ENCODE data around the gene ANKRD13B. TPM values are rescaled to one million over a fixed set of nuclear protein-coding genes. Genes with fewer than 3 reads are reported as not detected.

ANKRD13B gene
- total RNA-seq, 1 donor from 2014 or later = 36.1 TPM

- DNase-seq (ENCODE audit: extremely low spot score, unreplicated experiment) = no peak
- Mint-ChIP-seq H3K4me3 (ENCODE audit: unreplicated experiment) (peak overlapping the region; percentile 77), H3K9me3 (ENCODE audit: unreplicated experiment) (no peaks in the 10 kb centered on the region), H3K27me3 (ENCODE audit: unreplicated experiment) (no peaks in the 10 kb centered on the region), H3K4me1 (ENCODE audit: unreplicated experiment) (peaks cover 13% of the 10 kb centered on the region), H3K27ac (ENCODE audit: unreplicated experiment) (peak overlapping the region; percentile 4), H3K36me3 (ENCODE audit: unreplicated experiment) (peaks cover 2% of the 10 kb centered on the region)
- TF ChIP-seq, protein P1, sequence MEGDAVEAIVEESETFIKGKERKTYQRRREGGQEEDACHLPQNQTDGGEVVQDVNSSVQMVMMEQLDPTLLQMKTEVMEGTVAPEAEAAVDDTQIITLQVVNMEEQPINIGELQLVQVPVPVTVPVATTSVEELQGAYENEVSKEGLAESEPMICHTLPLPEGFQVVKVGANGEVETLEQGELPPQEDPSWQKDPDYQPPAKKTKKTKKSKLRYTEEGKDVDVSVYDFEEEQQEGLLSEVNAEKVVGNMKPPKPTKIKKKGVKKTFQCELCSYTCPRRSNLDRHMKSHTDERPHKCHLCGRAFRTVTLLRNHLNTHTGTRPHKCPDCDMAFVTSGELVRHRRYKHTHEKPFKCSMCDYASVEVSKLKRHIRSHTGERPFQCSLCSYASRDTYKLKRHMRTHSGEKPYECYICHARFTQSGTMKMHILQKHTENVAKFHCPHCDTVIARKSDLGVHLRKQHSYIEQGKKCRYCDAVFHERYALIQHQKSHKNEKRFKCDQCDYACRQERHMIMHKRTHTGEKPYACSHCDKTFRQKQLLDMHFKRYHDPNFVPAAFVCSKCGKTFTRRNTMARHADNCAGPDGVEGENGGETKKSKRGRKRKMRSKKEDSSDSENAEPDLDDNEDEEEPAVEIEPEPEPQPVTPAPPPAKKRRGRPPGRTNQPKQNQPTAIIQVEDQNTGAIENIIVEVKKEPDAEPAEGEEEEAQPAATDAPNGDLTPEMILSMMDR (IDR thresholded peaks at IDR 0.05) = no peak
Observed at GRCh38 chr17:29623283-29623647, 30.3 kb downstream of the ANKRD13B start.

GRCh38 chr17:29624586-29624985 is 31.7 kb downstream of the ANKRD13B start:
- TF ChIP-seq, protein P1 (IDR thresholded peaks at IDR 0.05) = no peak
- no peak for DNase-seq (ENCODE audit: extremely low spot score, unreplicated experiment)
- Mint-ChIP-seq H3K9me3 (ENCODE audit: unreplicated experiment) (no peaks in the 10 kb centered on the region), H3K4me3 (ENCODE audit: unreplicated experiment) (no peak overlapping the region), H3K36me3 (ENCODE audit: unreplicated experiment) (peaks cover 4% of the 10 kb centered on the region), H3K27me3 (ENCODE audit: unreplicated experiment) (no peaks in the 10 kb centered on the region), H3K27ac (ENCODE audit: unreplicated experiment) (no peak overlapping the region), H3K4me1 (ENCODE audit: unreplicated experiment) (peaks cover 13% of the 10 kb centered on the region)

DNA sequence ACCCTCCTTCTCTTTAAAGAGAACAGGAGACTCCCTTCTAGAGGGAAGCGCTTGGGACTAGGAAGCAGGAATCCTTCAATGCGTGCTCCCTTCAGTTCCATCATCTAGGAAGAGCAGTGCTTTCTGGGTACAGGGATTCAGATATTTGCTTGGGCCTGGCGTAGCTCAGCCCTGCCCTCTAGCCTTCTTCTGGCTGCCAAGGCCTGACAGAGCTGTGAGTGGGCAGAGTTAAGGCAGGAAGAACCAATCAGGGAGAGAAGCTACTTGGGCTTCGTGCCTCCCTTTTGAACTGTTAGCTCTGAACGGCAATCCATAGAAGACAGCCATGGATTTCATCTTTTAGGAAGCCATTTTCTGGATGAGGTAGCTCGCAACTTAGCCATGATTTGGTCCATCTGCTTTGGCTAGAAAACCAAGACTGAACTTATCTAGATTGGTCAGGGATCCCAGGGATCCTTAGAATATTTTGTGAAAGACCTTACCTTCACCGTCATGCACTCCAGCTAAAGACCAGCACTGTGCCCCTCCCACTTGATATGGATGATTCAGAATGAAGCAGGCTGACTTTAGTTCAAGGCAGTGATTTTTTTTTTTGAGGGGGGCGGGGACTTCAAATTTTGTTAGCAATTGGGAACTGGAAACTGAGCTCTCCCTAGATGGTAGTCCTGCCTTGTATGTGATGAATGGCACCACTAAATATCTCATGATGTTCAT is 32.3 kb downstream of the ANKRD13B start:
- Mint-ChIP-seq H3K9me3 (ENCODE audit: unreplicated experiment) (no peaks in the 10 kb centered on the region), H3K27ac (ENCODE audit: unreplicated experiment) (no peak overlapping the region), H3K4me3 (ENCODE audit: unreplicated experiment) (no peak overlapping the region), H3K27me3 (ENCODE audit: unreplicated experiment) (no peaks in the 10 kb centered on the region), H3K36me3 (ENCODE audit: unreplicated experiment) (peaks cover 4% of the 10 kb centered on the region), H3K4me1 (ENCODE audit: unreplicated experiment) (peaks cover 11% of the 10 kb centered on the region)
- no peak for DNase-seq (ENCODE audit: extremely low spot score, unreplicated experiment)
- TF ChIP-seq, protein P1 (IDR thresholded peaks at IDR 0.05) = no peak

DNA sequence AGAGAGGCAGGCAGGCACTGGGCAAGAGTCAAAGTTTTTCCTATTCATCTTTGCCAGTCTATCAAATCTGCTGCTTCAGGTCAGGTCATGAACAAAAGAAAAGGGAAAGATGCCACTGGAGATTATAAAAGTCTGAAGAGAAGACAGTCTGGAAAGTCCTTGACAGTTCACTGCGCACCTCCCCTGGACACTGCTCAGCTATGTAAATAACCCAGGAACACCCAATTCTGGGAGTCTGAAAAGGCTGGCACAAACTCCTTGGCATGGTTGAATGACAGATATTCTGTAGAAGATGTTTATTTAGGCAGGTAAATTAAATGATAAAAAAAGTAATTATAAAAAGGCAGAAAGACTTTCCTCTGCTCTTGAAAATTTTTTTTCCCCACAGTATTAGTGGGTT is 35.0 kb downstream of the ANKRD13B start:
- Mint-ChIP-seq H3K36me3 (ENCODE audit: unreplicated experiment) (peaks cover 20% of the 10 kb centered on the region), H3K27me3 (ENCODE audit: unreplicated experiment) (no peaks in the 10 kb centered on the region), H3K27ac (ENCODE audit: unreplicated experiment) (no peak overlapping the region), H3K4me3 (ENCODE audit: unreplicated experiment) (no peak overlapping the region), H3K9me3 (ENCODE audit: unreplicated experiment) (no peaks in the 10 kb centered on the region), H3K4me1 (ENCODE audit: unreplicated experiment) (peaks cover 3% of the 10 kb centered on the region)
- DNase-seq (ENCODE audit: extremely low spot score, unreplicated experiment) = no peak
- TF ChIP-seq, protein P1 (IDR thresholded peaks at IDR 0.05) = no peak

DNA sequence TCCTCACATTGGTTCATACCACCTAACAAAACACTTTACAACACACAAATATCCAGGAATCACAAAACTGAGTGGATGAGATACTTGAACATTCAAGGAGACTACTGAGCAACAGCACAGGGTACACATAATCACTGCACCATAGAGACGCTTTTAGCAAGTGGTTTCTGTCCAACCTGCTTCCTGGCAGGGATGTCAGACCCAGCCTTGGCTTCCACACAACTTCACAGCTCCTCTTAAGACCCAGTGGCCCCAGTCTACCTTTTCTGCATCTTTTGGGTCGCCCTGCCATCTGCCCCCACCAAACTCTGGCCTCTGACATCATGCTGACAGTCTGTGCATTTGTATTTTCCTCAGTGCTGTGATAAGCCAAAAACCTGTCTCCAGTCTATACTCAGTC is 35.7 kb downstream of the ANKRD13B start:
- no peaks in the 10 kb centered on the region for H3K9me3 Mint-ChIP-seq (ENCODE audit: unreplicated experiment)
- H3K4me1 Mint-ChIP-seq (ENCODE audit: unreplicated experiment) = no peaks in the 10 kb centered on the region
- peaks cover 20% of the 10 kb centered on the region for H3K36me3 Mint-ChIP-seq (ENCODE audit: unreplicated experiment)
- H3K4me3 Mint-ChIP-seq (ENCODE audit: unreplicated experiment) = no peak overlapping the region
- TF ChIP-seq, protein P1 (IDR thresholded peaks at IDR 0.05) = no peak
- no peaks in the 10 kb centered on the region for H3K27me3 Mint-ChIP-seq (ENCODE audit: unreplicated experiment)
- H3K27ac Mint-ChIP-seq (ENCODE audit: unreplicated experiment) = no peak overlapping the region
- no peak for DNase-seq (ENCODE audit: extremely low spot score, unreplicated experiment)
